Smooth muscle cell (in vitro differentiated cells): ENCODE data around the gene MYADML2. TPM values are rescaled to one million over a fixed set of nuclear protein-coding genes. Genes with fewer than 3 reads are reported as not detected.

Source experiments
- DNase-seq: peaks from one replicate; lab custom pipeline; 2025; ENCODE audit not compliant: unreplicated experiment; lab: John Stamatoyannopoulos, UW
- H2AFZ ChIP-seq: fragments of 200-600 bp; sonication (generic); 2 replicates; pipeline ENCODE4 v1.6.0; 2016; ENCODE audit warnings: antibody characterized with exemption, low read depth, mild to moderate bottlenecking
- H3F3A ChIP-seq: fragments of 200-600 bp; sonication (generic); 2 replicates; pipeline ENCODE4 v1.6.0; 2017; ENCODE audit warnings: antibody characterized with exemption, low read depth
- H3K27ac ChIP-seq: fragments of 200-600 bp; sonication (generic); 2 replicates; pipeline ENCODE4 v1.5.1; 2016; ENCODE audit warnings: low read depth, mild to moderate bottlenecking
- H3K27me3 ChIP-seq: fragments of 200-600 bp; sonication (generic); 2 replicates; pipeline ENCODE4 v1.6.1; 2016; ENCODE audit warnings: low read depth, mild to moderate bottlenecking
- H3K36me3 ChIP-seq: fragments of 200-600 bp; sonication (generic); 2 replicates; pipeline ENCODE4 v1.5.1; 2016; ENCODE audit warnings: low read depth
- H3K4me1 ChIP-seq: fragments of 200-600 bp; sonication (generic); 2 replicates; pipeline ENCODE4 v1.5.1; 2016; ENCODE audit warnings: low read depth
- H3K4me2 ChIP-seq: fragments of 200-600 bp; sonication (generic); 2 replicates; pipeline ENCODE4 v1.6.0; 2016; ENCODE audit warnings: mild to moderate bottlenecking
- H3K4me3 ChIP-seq: fragments of 200-600 bp; sonication (generic); 2 replicates; pipeline ENCODE4 v1.5.1; 2016; ENCODE audit warnings: mild to moderate bottlenecking
- H3K79me2 ChIP-seq: fragments of 200-600 bp; sonication (generic); 2 replicates; pipeline ENCODE4 v1.6.0; 2016; ENCODE audit warnings: low read depth, mild to moderate bottlenecking
- H3K9ac ChIP-seq: fragments of 200-600 bp; sonication (generic); 2 replicates; pipeline ENCODE4 v1.6.0; 2016; ENCODE audit warnings: low read depth
- H3K9me3 ChIP-seq: fragments of 200-600 bp; sonication (generic); replicated peaks from 2 replicates; pipeline ENCODE4 v1.5.1; 2016; ENCODE audit warnings: low read depth
- H4K20me1 ChIP-seq: fragments of 200-600 bp; sonication (generic); 2 replicates; pipeline ENCODE4 v1.6.0; 2016; ENCODE audit warnings: low read depth
- WGBS: methylation state at CpG from one replicate; pipeline ENCODE4 v1.1.7; 2016; ENCODE audit warnings: low lambda C conversion rate; 5-methylcytosine and 5-hydroxymethylcytosine counted together
- polyA plus RNA-seq: library from polyadenylated mRNA; unstranded; fragments of >200 nt; fragmentation: Nextera tagmentation; extraction: Ambion mirVana; gene quantifications from 2 replicates; pipeline ENCODE4 v1.2.1, GENCODE V29; 2016
- total RNA-seq: library from RNA; depleted of rRNA; stranded (reverse); fragments of >200 nt; gene quantifications from 2 replicates; pipeline ENCODE4 v1.2.3, GENCODE V29; 2014
- TF ChIP-seq, protein P1 (sequence below): fragments of 200-600 bp; sonication (generic); IDR thresholded peaks from 2 replicates; pipeline ENCODE4 v1.5.1; 2017; ENCODE audit warnings: borderline replicate concordance, mild to moderate bottlenecking, antibody characterized with exemption; ENCODE audit not compliant: insufficient read depth, poor library complexity, severe bottlenecking

The MYADML2 gene
- total and polyA plus RNA-seq, 2 experiments from 2014 or later: not detected

DNA sequence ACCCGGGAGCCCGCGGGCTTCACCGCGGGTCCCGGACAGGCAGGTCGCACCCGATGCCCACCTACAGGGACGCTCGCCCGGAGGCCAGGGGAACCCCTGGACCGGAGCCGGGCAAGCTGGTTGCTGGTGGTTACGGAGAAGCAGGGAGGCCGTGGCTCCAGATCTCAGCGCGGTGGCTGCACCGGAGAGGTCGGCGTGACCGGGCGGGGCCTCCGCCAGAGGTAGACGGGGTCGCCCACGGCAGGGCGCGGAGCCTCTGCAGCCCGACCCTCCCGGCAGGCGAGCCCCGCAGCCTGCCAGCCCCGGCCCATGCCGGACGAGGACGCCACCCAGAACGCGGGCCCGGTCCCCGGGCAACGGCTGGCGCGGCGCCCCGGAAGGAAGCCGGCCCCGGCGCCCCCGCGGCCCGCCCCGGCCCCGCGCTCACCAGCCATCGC lies 36.2 kb downstream of the MYADML2 start:
- Histone ChIP-seq H3K4me2 (peak overlapping the region; percentile 99), H4K20me1 (peaks cover 46% of the 10 kb centered on the region), H3K27ac (no peak overlapping the region), H3K4me3 (peak overlapping the region; percentile 81), H3K9ac (peak overlapping the region; percentile 62), H2AFZ (no peak overlapping the region), H3F3A (peaks cover 9% of the 10 kb centered on the region), H3K9me3 (no peaks in the 10 kb centered on the region), H3K4me1 (peaks cover 4% of the 10 kb centered on the region), H3K36me3 (no peaks in the 10 kb centered on the region), H3K27me3 (no peaks in the 10 kb centered on the region), H3K79me2 (peaks cover 12% of the 10 kb centered on the region)
- TF ChIP-seq, protein P1, sequence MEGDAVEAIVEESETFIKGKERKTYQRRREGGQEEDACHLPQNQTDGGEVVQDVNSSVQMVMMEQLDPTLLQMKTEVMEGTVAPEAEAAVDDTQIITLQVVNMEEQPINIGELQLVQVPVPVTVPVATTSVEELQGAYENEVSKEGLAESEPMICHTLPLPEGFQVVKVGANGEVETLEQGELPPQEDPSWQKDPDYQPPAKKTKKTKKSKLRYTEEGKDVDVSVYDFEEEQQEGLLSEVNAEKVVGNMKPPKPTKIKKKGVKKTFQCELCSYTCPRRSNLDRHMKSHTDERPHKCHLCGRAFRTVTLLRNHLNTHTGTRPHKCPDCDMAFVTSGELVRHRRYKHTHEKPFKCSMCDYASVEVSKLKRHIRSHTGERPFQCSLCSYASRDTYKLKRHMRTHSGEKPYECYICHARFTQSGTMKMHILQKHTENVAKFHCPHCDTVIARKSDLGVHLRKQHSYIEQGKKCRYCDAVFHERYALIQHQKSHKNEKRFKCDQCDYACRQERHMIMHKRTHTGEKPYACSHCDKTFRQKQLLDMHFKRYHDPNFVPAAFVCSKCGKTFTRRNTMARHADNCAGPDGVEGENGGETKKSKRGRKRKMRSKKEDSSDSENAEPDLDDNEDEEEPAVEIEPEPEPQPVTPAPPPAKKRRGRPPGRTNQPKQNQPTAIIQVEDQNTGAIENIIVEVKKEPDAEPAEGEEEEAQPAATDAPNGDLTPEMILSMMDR: no peak
- WGBS: under 1% methylated on average over 41 of the region's 55 CpGs
- no peak for DNase-seq

DNA sequence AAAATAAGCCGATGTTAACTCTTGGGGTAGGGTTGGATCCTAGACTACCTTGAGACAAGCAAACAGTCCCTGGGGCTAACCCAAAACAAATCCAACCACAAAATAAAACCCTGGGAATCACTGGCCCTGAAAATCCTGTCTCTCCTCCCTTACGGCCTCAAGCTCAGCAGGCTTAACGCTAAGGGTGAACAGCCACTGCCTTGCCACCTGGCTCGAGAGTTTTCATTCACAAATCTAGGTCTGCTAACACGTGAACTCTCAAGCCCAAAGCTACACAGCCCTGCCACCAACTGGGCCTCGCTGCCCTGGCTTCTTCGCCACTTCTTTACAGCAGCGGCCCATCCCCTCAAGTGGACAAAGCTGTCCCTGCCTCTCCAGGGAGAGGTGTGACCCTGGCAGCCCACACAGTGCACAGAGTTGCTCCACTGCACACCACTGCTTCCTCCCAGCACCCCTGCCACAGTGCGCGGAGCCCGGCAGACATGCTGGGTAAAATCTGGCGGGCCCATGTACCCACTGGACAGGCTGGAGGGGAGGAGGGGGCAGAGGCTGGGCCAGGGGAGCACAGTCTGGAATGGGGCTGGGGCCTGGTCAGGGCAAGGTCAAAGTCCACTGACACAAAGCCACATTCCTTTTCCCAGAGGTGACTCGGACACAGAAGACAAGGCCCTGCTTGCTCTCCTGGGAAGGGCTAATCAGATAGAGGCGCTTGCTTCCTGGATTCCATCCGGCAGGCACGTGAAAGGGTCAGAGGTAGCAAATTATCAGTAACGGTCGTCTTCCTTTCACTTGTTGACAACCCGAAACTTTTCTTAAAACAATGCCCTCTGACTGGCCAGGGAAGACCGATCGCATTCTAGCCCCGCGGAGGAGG lies 36.8 kb downstream of the MYADML2 start:
- peak overlapping the region; percentile 81 for H3K4me3 ChIP-seq
- H3K9me3 ChIP-seq: no peaks in the 10 kb centered on the region
- DNase-seq: no peak
- H3K27me3 ChIP-seq: no peaks in the 10 kb centered on the region
- TF ChIP-seq, protein P1: no peak
- H3K79me2 ChIP-seq: peaks cover 10% of the 10 kb centered on the region
- peaks cover 43% of the 10 kb centered on the region for H4K20me1 ChIP-seq
- 44% methylated on average over 22 of the region's 23 CpGs for WGBS
- H3K4me2 ChIP-seq: peak overlapping the region; percentile 99
- H3K4me1 ChIP-seq: peaks cover 4% of the 10 kb centered on the region
- H2AFZ ChIP-seq: no peak overlapping the region
- H3K27ac ChIP-seq: no peak overlapping the region
- no peaks in the 10 kb centered on the region for H3K36me3 ChIP-seq
- peak overlapping the region; percentile 62 for H3K9ac ChIP-seq
- H3F3A ChIP-seq: peaks cover 9% of the 10 kb centered on the region

DNA sequence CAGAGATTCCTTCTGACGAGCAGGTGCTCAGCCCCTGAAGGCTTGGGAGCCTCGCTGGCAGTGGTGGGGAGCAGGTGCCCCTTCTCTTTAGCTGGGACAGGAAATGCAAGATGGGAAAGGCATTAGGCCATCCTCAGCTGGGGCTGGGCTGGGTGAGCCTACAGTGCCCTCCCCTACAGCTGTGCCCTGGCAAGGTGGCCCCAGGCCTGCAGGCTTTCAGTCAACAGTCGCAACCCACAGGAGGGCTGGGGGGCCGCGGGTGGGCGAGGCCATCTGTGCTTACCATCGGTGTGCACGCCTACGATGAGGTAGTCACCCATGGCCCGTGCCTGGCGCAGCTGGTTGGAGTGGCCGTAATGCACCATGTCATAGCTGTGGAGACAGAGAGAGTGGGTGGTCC lies 37.8 kb downstream of the MYADML2 start:
- Histone ChIP-seq H3K9me3 (no peaks in the 10 kb centered on the region), H3K4me1 (peaks cover 4% of the 10 kb centered on the region), H3K79me2 (peaks cover 10% of the 10 kb centered on the region), H2AFZ (no peak overlapping the region), H3K4me2 (no peak overlapping the region), H3K4me3 (no peak overlapping the region), H3K27me3 (no peaks in the 10 kb centered on the region), H3K9ac (no peak overlapping the region), H3F3A (peaks cover 9% of the 10 kb centered on the region), H3K27ac (no peak overlapping the region), H3K36me3 (no peaks in the 10 kb centered on the region), H4K20me1 (peaks cover 37% of the 10 kb centered on the region)
- TF ChIP-seq, protein P1: no peak
- 95% methylated on average over 12 of the region's 12 CpGs for WGBS
- DNase-seq: no peak
